Osteoblast (primary cell): ENCODE data around the gene SNX30. TPM values are rescaled to one million over a fixed set of nuclear protein-coding genes. Genes with fewer than 3 reads are reported as not detected.

Source experiments
- DNase-seq: peaks from one replicate; pipeline ENCODE4 v3.0.0; 2011; ENCODE audit warnings: low spot score, mixed read lengths; ENCODE audit not compliant: insufficient read length; ENCODE audit errors: missing footprints
- H2AFZ ChIP-seq: 2 replicates; pipeline ENCODE4 v1.6.0; 2011; ENCODE audit warnings: mild to moderate bottlenecking, low read length
- H3K27ac ChIP-seq: 2 replicates; pipeline ENCODE4 v1.5.1; 2011; ENCODE audit warnings: mild to moderate bottlenecking, low read depth, low read length, moderate library complexity
- H3K27me3 ChIP-seq: 2 replicates; pipeline ENCODE4 v1.6.0; 2012; ENCODE audit warnings: mild to moderate bottlenecking, control low read depth, inconsistent platforms, low read length, moderate library complexity; ENCODE audit not compliant: insufficient read depth
- H3K36me3 ChIP-seq: 2 replicates; pipeline ENCODE4 v1.5.1; 2011; ENCODE audit warnings: mild to moderate bottlenecking, low read length, control low read depth, moderate library complexity; ENCODE audit not compliant: insufficient read depth
- H3K4me1 ChIP-seq: 2 replicates; pipeline ENCODE4 v1.5.1; 2011; ENCODE audit warnings: mild to moderate bottlenecking, low read length, control low read depth, moderate library complexity; ENCODE audit not compliant: insufficient read depth
- H3K4me2 ChIP-seq: 2 replicates; pipeline ENCODE4 v1.6.0; 2011; ENCODE audit warnings: mild to moderate bottlenecking, low read length; ENCODE audit not compliant: insufficient read depth
- H3K4me3 ChIP-seq: fragments of 200-600 bp; sonication (generic); 3 replicates; pipeline ENCODE4 v1.5.1; 2012; ENCODE audit warnings: mild to moderate bottlenecking, low read length, inconsistent platforms; ENCODE audit not compliant: insufficient read depth
- H3K79me2 ChIP-seq: 2 replicates; pipeline ENCODE4 v1.6.0; 2012; ENCODE audit warnings: mild to moderate bottlenecking, low read length, control low read depth, inconsistent platforms; ENCODE audit not compliant: insufficient read depth
- H3K9me3 ChIP-seq: 2 replicates; pipeline ENCODE4 v1.5.1; 2011; ENCODE audit warnings: low read depth, low read length, control low read depth
- H4K20me1 ChIP-seq: 2 replicates; pipeline ENCODE4 v1.6.0; 2012; ENCODE audit warnings: mild to moderate bottlenecking, low read length, control low read depth; ENCODE audit not compliant: insufficient read depth
- CTCF ChIP-seq: IDR thresholded peaks from 2 replicates; pipeline ENCODE4 v1.5.1; 2011; ENCODE audit warnings: mild to moderate bottlenecking, low read depth, low read length, moderate library complexity; ENCODE audit errors: extremely low read depth
- total RNA-seq: library from RNA; depleted of rRNA; stranded (reverse); fragments of >200 nt; gene quantifications from 2 replicates; pipeline ENCODE4 v1.2.3, GENCODE V29; 2012

SNX30 gene
- total RNA-seq, 1 donor: 38.7 TPM

- Histone ChIP-seq H3K27ac (no peak overlapping the region), H3K9me3 (no peaks in the 10 kb centered on the region), H2AFZ (no peak overlapping the region), H3K4me1 (peaks cover 19% of the 10 kb centered on the region), H3K27me3 (no peaks in the 10 kb centered on the region), H3K4me3 (no peak overlapping the region), H3K4me2 (no peak overlapping the region), H3K36me3 (peaks cover 2% of the 10 kb centered on the region), H4K20me1 (no peaks in the 10 kb centered on the region), H3K79me2 (no peaks in the 10 kb centered on the region)
- DNase-seq: no peak
- no peak for TF ChIP-seq CTCF
Measured at GRCh38 chr9:112878752-112879151, 128.2 kb downstream of the SNX30 start.

- H3K4me2 ChIP-seq: no peak overlapping the region
- H3K4me1 ChIP-seq: peaks cover 28% of the 10 kb centered on the region
- peaks cover 2% of the 10 kb centered on the region for H3K36me3 ChIP-seq
- TF ChIP-seq CTCF: no peak
- H3K79me2 ChIP-seq: no peaks in the 10 kb centered on the region
- H4K20me1 ChIP-seq: no peaks in the 10 kb centered on the region
- H3K4me3 ChIP-seq: no peak overlapping the region
- no peaks in the 10 kb centered on the region for H3K27me3 ChIP-seq
- no peak for DNase-seq
- no peak overlapping the region for H2AFZ ChIP-seq
- no peaks in the 10 kb centered on the region for H3K9me3 ChIP-seq
- peak overlapping the region; percentile 49 for H3K27ac ChIP-seq
Measured at GRCh38 chr9:112880650-112881049, 130.1 kb downstream of the SNX30 start.

GRCh38 chr9:112881331-112881730 is 130.8 kb downstream of the SNX30 start:
- no peak for TF ChIP-seq CTCF
- Histone ChIP-seq H3K4me1 (peaks cover 28% of the 10 kb centered on the region), H3K36me3 (peaks cover 2% of the 10 kb centered on the region), H3K9me3 (no peaks in the 10 kb centered on the region), H3K27me3 (no peaks in the 10 kb centered on the region), H3K4me3 (no peak overlapping the region), H2AFZ (no peak overlapping the region), H3K4me2 (no peak overlapping the region), H3K79me2 (no peaks in the 10 kb centered on the region), H3K27ac (peak overlapping the region; percentile 49), H4K20me1 (no peaks in the 10 kb centered on the region)
- DNase-seq: peak; percentile 91

- Histone ChIP-seq H3K27ac (peak overlapping the region; percentile 46), H3K4me3 (peak overlapping the region; percentile 1), H3K79me2 (no peaks in the 10 kb centered on the region), H2AFZ (peak overlapping the region; percentile 37), H3K9me3 (no peaks in the 10 kb centered on the region), H4K20me1 (no peaks in the 10 kb centered on the region), H3K36me3 (no peaks in the 10 kb centered on the region), H3K4me1 (peaks cover 28% of the 10 kb centered on the region), H3K27me3 (no peaks in the 10 kb centered on the region), H3K4me2 (peak overlapping the region; percentile 63)
- no peak for TF ChIP-seq CTCF
- peak; percentile 94 for DNase-seq
Measured at GRCh38 chr9:112884101-112884500, 133.5 kb downstream of the SNX30 start.
